SK-N-MC (cell line): ENCODE measurements around the gene APCDD1.
"Not testable (repeated sequence)": the region's sequence is repeated elsewhere in the genome, so short reads cannot be mapped to it uniquely, and the experiment has no call there.

ENCODE experiments used
- DNase-seq: peaks from one replicate; pipeline ENCODE4 v3.0.0-alpha.2; 2011; ENCODE audit warnings: low read depth, low spot score
- H3K27ac ChIP-seq: fragments of 200-600 bp; sonication (generic); 2 replicates; pipeline ENCODE4 v1.5.1; 2016; ENCODE audit warnings: mixed run types
- H3K36me3 ChIP-seq: fragments of 200-600 bp; sonication (generic); 2 replicates; pipeline ENCODE4 v1.6.1; 2017; ENCODE audit warnings: antibody characterized with exemption, low read length, mixed read lengths; ENCODE audit not compliant: insufficient read depth
- H3K4me3 ChIP-seq: fragments of 200-600 bp; sonication (generic); 2 replicates; pipeline ENCODE4 v1.5.1; 2016
- H3K9ac ChIP-seq: fragments of 200-600 bp; sonication (generic); 2 replicates; pipeline ENCODE4 v1.8.0; 2017; ENCODE audit warnings: mixed run types, mixed read lengths; ENCODE audit not compliant: insufficient read length
- H3K9me3 ChIP-seq: fragments of 200-600 bp; sonication (generic); 2 replicates; pipeline ENCODE4 v1.6.1; 2017; ENCODE audit warnings: low read depth, mild to moderate bottlenecking, antibody characterized with exemption, low read length, moderate library complexity, mixed read lengths
- EZH2 ChIP-seq: fragments of 200-600 bp; sonication (generic); IDR thresholded peaks from one replicate; pipeline ENCODE4 v1.6.1; 2017; ENCODE audit warnings: antibody characterized with exemption
- FOXP2 ChIP-seq: optimal IDR thresholded peaks from 2 replicates; pipeline ENCODE3; 2011; ENCODE audit warnings: mild to moderate bottlenecking, moderate library complexity; ENCODE audit not compliant: insufficient read depth; ENCODE audit errors: extremely low read length, control extremely low read depth
- POLR2AphosphoS5 ChIP-seq: IDR thresholded peaks from 2 replicates; pipeline ENCODE4 v1.6.1; 2012; ENCODE audit warnings: mild to moderate bottlenecking, low read depth, low read length, borderline replicate concordance

The APCDD1 gene

DNA sequence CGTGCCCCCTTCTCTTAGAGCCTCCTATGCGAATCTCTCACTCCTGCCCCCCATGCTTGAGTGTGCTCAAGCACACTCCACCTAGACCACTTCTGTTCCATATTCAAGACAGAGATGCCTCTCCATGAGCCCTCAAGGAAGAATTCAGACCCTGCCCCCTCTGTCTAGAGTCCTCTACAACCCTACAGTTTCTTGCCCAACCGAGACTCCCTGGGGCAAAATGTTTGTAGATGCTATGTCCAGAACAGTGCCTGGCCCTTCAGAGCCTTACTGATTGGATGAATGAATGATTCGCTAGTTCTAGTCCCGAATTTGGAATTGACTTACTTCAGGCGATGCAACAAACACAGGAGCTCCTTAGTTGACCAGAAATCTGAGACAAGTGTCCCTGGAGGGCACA is 8.7 kb downstream of the APCDD1 start:
- peak overlapping the region; percentile 100 for H3K27ac ChIP-seq
- peak overlapping the region; percentile 86 for H3K9ac ChIP-seq
- H3K36me3 ChIP-seq: peaks cover 80% of the 10 kb centered on the region
- H3K4me3 ChIP-seq: peak overlapping the region; percentile 60
- H3K9me3 ChIP-seq: no peaks in the 10 kb centered on the region
- no peak for DNase-seq
- TF ChIP-seq POLR2AphosphoS5 (peak; percentile 10; the same call in 1 of the 2 replicates), EZH2 (no peak)

DNA sequence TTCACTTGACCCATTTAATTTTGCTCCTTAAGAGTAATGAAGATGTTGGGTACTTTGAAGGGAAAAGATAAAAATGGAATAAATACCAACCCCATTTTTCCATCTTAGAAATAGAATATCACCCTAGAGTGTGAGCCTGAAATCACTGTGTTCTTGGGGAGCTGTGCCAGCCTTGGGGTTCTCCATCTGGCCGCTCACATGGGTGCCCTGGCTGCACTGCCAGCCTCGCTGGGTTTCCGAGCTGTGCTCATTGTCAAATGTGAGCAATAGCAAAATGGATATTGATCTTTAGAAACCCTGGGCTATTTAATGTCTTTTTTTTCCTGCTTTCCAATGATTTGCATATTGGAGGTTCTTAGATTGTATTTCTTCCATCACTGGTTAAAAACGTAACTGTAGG is 9.3 kb downstream of the APCDD1 start:
- H3K36me3 ChIP-seq: peaks cover 80% of the 10 kb centered on the region
- TF ChIP-seq EZH2 (no peak), POLR2AphosphoS5 (no peak; the same call in 1 of the 2 replicates), FOXP2 (no peak)
- peak overlapping the region; percentile 60 for H3K4me3 ChIP-seq
- peak overlapping the region; percentile 86 for H3K9ac ChIP-seq
- DNase-seq: no peak
- peak overlapping the region; percentile 100 for H3K27ac ChIP-seq
- no peaks in the 10 kb centered on the region for H3K9me3 ChIP-seq

GRCh38 chr18:10464161-10464648 is 9.8 kb downstream of the APCDD1 start:
- H3K9me3 ChIP-seq, DNase-seq: not testable (repeated sequence)
- Histone ChIP-seq H3K4me3 (peak overlapping the region; percentile 60; the same call in 1 of the 2 replicates), H3K9ac (peak overlapping the region; percentile 86), H3K36me3 (peaks cover 80% of the 10 kb centered on the region), H3K27ac (peak overlapping the region; percentile 100)

- H3K27ac ChIP-seq: peak overlapping the region; percentile 100
- DNase-seq: no peak
- H3K9ac ChIP-seq: peak overlapping the region; percentile 86
- peaks cover 82% of the 10 kb centered on the region for H3K36me3 ChIP-seq
- H3K4me3 ChIP-seq: peak overlapping the region; percentile 57
- H3K9me3 ChIP-seq: no peaks in the 10 kb centered on the region
- TF ChIP-seq POLR2AphosphoS5: no peak
- TF ChIP-seq FOXP2: peak; percentile 36
Observed at GRCh38 chr18:10465174-10465939, 10.9 kb downstream of the APCDD1 start.

DNA sequence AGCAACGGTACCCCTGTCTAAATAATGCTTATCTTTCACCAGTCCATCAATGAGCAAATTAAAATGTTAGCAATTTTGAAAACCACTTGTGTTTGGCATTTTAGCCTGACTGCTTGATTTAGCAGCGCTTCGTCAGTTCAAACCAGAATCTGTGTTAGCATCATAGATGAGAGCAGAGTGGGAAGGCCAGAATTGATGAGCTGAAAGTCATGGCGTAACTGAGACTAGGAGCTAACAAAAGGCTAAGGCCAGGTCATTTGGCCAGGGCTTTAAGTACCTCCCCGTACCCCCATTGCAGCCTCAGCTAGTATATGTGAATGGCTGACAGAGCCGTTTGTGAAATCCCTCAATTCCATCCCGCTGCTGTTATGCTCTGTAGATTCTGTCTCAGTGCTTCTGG is 16.0 kb downstream of the APCDD1 start:
- no peak for DNase-seq
- no peaks in the 10 kb centered on the region for H3K9me3 ChIP-seq
- no peak overlapping the region for H3K4me3 ChIP-seq
- H3K27ac ChIP-seq: peak overlapping the region; percentile 100
- peaks cover 100% of the 10 kb centered on the region for H3K36me3 ChIP-seq
- 0 out of 2 replicates have a peak, but pooled peaks have one; percentile 18 for TF ChIP-seq POLR2AphosphoS5
- TF ChIP-seq FOXP2: no peak
- TF ChIP-seq EZH2: no peak
- no peak overlapping the region for H3K9ac ChIP-seq

DNA sequence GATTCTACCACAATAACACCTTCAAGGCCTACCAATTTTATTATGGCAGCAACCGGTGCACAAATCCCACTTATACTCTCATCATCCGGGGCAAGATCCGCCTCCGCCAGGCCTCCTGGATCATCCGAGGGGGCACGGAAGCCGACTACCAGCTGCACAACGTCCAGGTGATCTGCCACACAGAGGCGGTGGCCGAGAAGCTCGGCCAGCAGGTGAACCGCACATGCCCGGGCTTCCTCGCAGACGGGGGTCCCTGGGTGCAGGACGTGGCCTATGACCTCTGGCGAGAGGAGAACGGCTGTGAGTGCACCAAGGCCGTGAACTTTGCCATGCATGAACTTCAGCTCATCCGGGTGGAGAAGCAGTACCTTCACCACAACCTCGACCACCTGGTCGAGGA is 17.1 kb downstream of the APCDD1 start:
- no peak overlapping the region for H3K9ac ChIP-seq
- H3K4me3 ChIP-seq: no peak overlapping the region
- TF ChIP-seq EZH2: no peak
- no peak for TF ChIP-seq FOXP2
- peak; percentile 39; the same call in 1 of the 2 replicates for TF ChIP-seq POLR2AphosphoS5
- no peaks in the 10 kb centered on the region for H3K9me3 ChIP-seq
- H3K36me3 ChIP-seq: peaks cover 99% of the 10 kb centered on the region
- DNase-seq: no peak
- peak overlapping the region; percentile 100 for H3K27ac ChIP-seq

DNA sequence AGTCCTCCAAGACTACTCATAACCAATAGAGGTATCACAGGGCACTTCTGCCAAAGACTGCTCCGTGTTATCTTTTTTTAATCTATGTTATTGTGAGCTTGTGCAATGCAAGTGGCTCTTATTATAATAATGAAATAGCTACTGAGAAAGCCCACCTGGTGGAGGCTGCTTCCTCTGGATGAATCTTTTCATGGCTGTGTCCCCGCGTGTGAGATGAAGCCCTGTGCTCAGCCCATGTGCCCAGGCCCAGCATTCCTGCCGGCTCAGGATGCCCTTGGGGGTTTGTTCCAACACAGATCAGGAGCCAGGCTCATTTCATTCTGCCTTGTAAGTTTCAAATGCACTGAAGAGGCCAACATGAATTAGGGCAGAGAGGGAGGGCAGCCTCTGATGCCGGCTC is 18.7 kb downstream of the APCDD1 start:
- TF ChIP-seq POLR2AphosphoS5 (no peak), EZH2 (no peak), FOXP2 (no peak)
- Histone ChIP-seq H3K9ac (peak overlapping the region; percentile 50), H3K4me3 (no peak overlapping the region), H3K27ac (peak overlapping the region; percentile 100), H3K36me3 (peaks cover 99% of the 10 kb centered on the region), H3K9me3 (no peaks in the 10 kb centered on the region)
- no peak for DNase-seq

DNA sequence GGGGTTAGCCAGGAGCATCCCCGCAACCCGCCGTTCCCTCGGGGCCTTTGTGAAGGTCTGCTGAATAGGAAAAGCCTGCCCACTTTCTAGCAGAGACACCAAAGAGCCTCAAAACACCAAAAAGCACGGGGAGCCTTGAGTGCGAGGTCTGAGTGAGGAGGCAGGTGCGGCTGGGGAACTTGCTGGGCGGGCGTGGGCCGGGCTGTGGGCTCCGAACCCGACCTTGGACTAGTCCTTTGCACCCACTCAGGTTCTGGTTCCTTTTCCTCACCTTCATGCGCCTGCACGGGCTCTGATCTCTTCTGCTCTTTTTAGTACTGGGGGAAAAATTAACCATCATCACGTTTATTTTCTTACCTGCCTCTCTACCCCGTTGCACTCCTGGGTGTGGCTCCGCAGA is 19.9 kb downstream of the APCDD1 start:
- Histone ChIP-seq H3K4me3 (no peak overlapping the region; the same call in 1 of the 2 replicates), H3K27ac (peak overlapping the region; percentile 100), H3K36me3 (peaks cover 99% of the 10 kb centered on the region), H3K9ac (no peak overlapping the region), H3K9me3 (no peaks in the 10 kb centered on the region)
- no peak for DNase-seq
- TF ChIP-seq FOXP2 (no peak), EZH2 (no peak), POLR2AphosphoS5 (no peak)

DNA sequence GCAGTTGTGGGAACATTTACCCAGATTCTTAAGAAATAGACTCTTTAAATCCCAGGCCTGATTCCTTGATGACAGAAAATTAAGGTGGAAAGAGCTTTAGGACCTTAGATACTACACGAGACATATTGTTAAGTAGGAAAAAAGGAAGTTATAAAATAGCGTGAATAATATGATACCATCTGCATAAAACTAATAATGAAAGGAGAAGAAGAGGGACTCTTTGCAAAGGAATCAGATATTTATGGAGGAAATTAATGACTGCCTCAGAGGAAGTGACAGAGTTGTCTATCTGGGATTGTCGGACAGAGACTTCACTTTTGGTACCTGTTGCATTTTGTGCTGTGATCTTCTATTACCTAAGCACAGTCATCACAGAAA is 20.8 kb downstream of the APCDD1 start:
- H3K9ac ChIP-seq: no peak overlapping the region
- H3K4me3 ChIP-seq: peak overlapping the region; percentile 52; the same call in 1 of the 2 replicates
- DNase-seq: no peak
- no peaks in the 10 kb centered on the region for H3K9me3 ChIP-seq
- peak overlapping the region; percentile 100 for H3K27ac ChIP-seq
- TF ChIP-seq POLR2AphosphoS5: no peak
- peaks cover 99% of the 10 kb centered on the region for H3K36me3 ChIP-seq
